ENCODE measurements around the gene IRGQ. TPM values are rescaled to one million over a fixed set of nuclear protein-coding genes. Genes with fewer than 3 reads are reported as not detected.
A peak's percentile ranks its signal among the peaks of the same experiment; 100 is the strongest.

The IRGQ gene
- polyA plus RNA-seq, 3 donors, result 1.8 to 49.6 (median 2.9) TPM

GRCh38 chr19:43586346-43586745, 9.6 kb downstream of the IRGQ start:
- Mint-ChIP-seq H3K4me1 (peaks cover 17% of the 10 kb centered on the region), H3K36me3 (peaks cover 29 to 44% of the 10 kb centered on the region in 2 donors), H3K9me3 (no peaks in the 10 kb centered on the region), H3K27ac (peak overlapping the region in 1 of 7 donors; percentile 0), H3K4me3 (no peak overlapping the region), H3K27me3 (ENCODE audit: low read depth in 3 of 3) (peaks cover 0 to 3% (median 0%) of the 10 kb centered on the region in 3 donors)
- Histone ChIP-seq H3K9me3 (replicated peaks in 1 of 2; ENCODE audit: control insufficient read depth in 1 of 2, insufficient read depth in 1 of 2, low read length in 2 of 2) (no peaks in the 10 kb centered on the region), H4K20me1 (ENCODE audit: insufficient read depth, low read length) (peaks cover 3% of the 10 kb centered on the region), H3K36me3 (replicated peaks in 1 of 2; ENCODE audit: control insufficient read depth in 1 of 2, insufficient read depth in 2 of 2, low read length in 2 of 2) (peaks cover 9% of the 10 kb centered on the region in 2 donors), H3K4me3 (replicated peaks in 1 of 3; ENCODE audit: low read depth in 2 of 3, low read length in 3 of 3) (no peak overlapping the region), H2AFZ (ENCODE audit: insufficient read depth, low read depth, low read length, poor library complexity, severe bottlenecking) (no peak overlapping the region), H3K79me2 (ENCODE audit: insufficient read depth, low read length) (no peaks in the 10 kb centered on the region), H3K4me1 (ENCODE audit: control insufficient read depth in 1 of 2, insufficient read depth in 2 of 2, low read length in 2 of 2) (peaks cover 8 to 13% of the 10 kb centered on the region in 2 donors), H3K27me3 (ENCODE audit: control insufficient read depth in 2 of 2, insufficient read depth in 2 of 2, low read length in 2 of 2) (no peaks in the 10 kb centered on the region), H3K9ac (ENCODE audit: insufficient read depth, low read length, poor library complexity, severe bottlenecking) (no peak overlapping the region), H3K27ac (ENCODE audit: low read depth in 1 of 2, low read length in 2 of 2) (no peak overlapping the region), H3K4me2 (replicated peaks; ENCODE audit: extremely low read depth, low read length, poor library complexity, severe bottlenecking) (no peak overlapping the region)
- no peak for TF ChIP-seq CTCF (IDR thresholded peaks at IDR 0.05)
- no peak for DNase-seq
- WGBS (ENCODE audit: insufficient coverage), result 80% methylated on average over 2 of the region's 2 CpGs
- intact Hi-C loops (cut with micrococcal nuclease), result no loop called here

- intact Hi-C loops (cut with micrococcal nuclease), result loop anchor here in 1 of 2 donors (5.0 kb wide), 1 partner anchor 52 kb away; the partner anchor contains the start of gene ZNF575
- H3K27ac Mint-ChIP-seq, result peak overlapping the region; percentile 31 to 88 (median 76)
- H3K4me3 ChIP-seq (replicated peaks in 1 of 3; ENCODE audit: low read depth in 2 of 3, low read length in 3 of 3), result no peak overlapping the region
- H3K27ac ChIP-seq (ENCODE audit: low read depth in 1 of 2, low read length in 2 of 2), result peak overlapping the region in 1 of 2 donors; percentile 63
- no peaks in the 10 kb centered on the region for H3K79me2 ChIP-seq (ENCODE audit: insufficient read depth, low read length)
- H3K36me3 Mint-ChIP-seq, result peaks cover 15 to 26% of the 10 kb centered on the region in 2 donors
- no peaks in the 10 kb centered on the region for H3K27me3 ChIP-seq (ENCODE audit: control insufficient read depth in 2 of 2, insufficient read depth in 2 of 2, low read length in 2 of 2)
- H3K4me3 Mint-ChIP-seq, result no peak overlapping the region
- peaks cover 26 to 29% of the 10 kb centered on the region in 2 donors for H3K4me1 ChIP-seq (ENCODE audit: control insufficient read depth in 1 of 2, insufficient read depth in 2 of 2, low read length in 2 of 2)
- DNase-seq, result no peak
- peak overlapping the region; percentile 24 for H2AFZ ChIP-seq (ENCODE audit: insufficient read depth, low read depth, low read length, poor library complexity, severe bottlenecking)
- WGBS (ENCODE audit: insufficient coverage), result no CpG with 5 or more reads among the region's 1 CpG
- no peak for TF ChIP-seq CTCF (IDR thresholded peaks at IDR 0.05)
- H3K9me3 Mint-ChIP-seq, result no peaks in the 10 kb centered on the region
- no peak overlapping the region for H3K4me2 ChIP-seq (replicated peaks; ENCODE audit: extremely low read depth, low read length, poor library complexity, severe bottlenecking)
- H3K27me3 Mint-ChIP-seq (ENCODE audit: low read depth in 3 of 3), result no peaks in the 10 kb centered on the region
- no peaks in the 10 kb centered on the region for H3K9me3 ChIP-seq (replicated peaks in 1 of 2; ENCODE audit: control insufficient read depth in 1 of 2, insufficient read depth in 1 of 2, low read length in 2 of 2)
- peaks cover 0 to 6% of the 10 kb centered on the region in 2 donors for H3K36me3 ChIP-seq (replicated peaks in 1 of 2; ENCODE audit: control insufficient read depth in 1 of 2, insufficient read depth in 2 of 2, low read length in 2 of 2)
- H3K4me1 Mint-ChIP-seq, result peaks cover 33% of the 10 kb centered on the region
- no peak overlapping the region for H3K9ac ChIP-seq (ENCODE audit: insufficient read depth, low read length, poor library complexity, severe bottlenecking)
- H4K20me1 ChIP-seq (ENCODE audit: insufficient read depth, low read length), result no peaks in the 10 kb centered on the region
Observed at GRCh38 chr19:43584484-43584883, 11.4 kb downstream of the IRGQ start.

Data from CD14-positive monocyte (primary cell).